Ishikawa (cell line): ENCODE results near the gene ZNF506.

Experiments
- CEBPB ChIP-seq: IDR thresholded peaks from 2 replicates; pipeline ENCODE4 v1.6.1; 2012
- CREB1 ChIP-seq: IDR thresholded peaks from 2 replicates; pipeline ENCODE4 v1.6.1; 2012; ENCODE audit warnings: low read depth
- EGR1 ChIP-seq: IDR thresholded peaks from 2 replicates; pipeline ENCODE4 v1.6.1; 2012
- EP300 ChIP-seq: IDR thresholded peaks from 2 replicates; pipeline ENCODE4 v1.6.1; 2012; ENCODE audit warnings: borderline replicate concordance
- FOXM1 ChIP-seq: IDR thresholded peaks from 2 replicates; pipeline ENCODE4 v1.6.1; 2012; ENCODE audit warnings: low read depth, borderline replicate concordance
- NFIC ChIP-seq: IDR thresholded peaks from 2 replicates; pipeline ENCODE4 v1.6.1; 2012
- RAD21 ChIP-seq: IDR thresholded peaks from 2 replicates; pipeline ENCODE4 v1.6.1; 2012; ENCODE audit warnings: low read depth
- REST ChIP-seq: IDR thresholded peaks from 2 replicates; pipeline ENCODE4 v1.6.1; 2012; ENCODE audit warnings: low read depth, mild to moderate bottlenecking
- TAF1 ChIP-seq: IDR thresholded peaks from 2 replicates; pipeline ENCODE4 v1.6.1; 2012; ENCODE audit warnings: low read depth, mild to moderate bottlenecking
- TCF12 ChIP-seq: IDR thresholded peaks from 2 replicates; pipeline ENCODE4 v1.6.1; 2012; ENCODE audit warnings: low read depth
- TEAD4 ChIP-seq: IDR thresholded peaks from 2 replicates; pipeline ENCODE4 v1.6.1; 2012
- USF1 ChIP-seq: IDR thresholded peaks from 2 replicates; pipeline ENCODE4 v1.6.1; 2012
- YY1 ChIP-seq: IDR thresholded peaks from 2 replicates; pipeline ENCODE4 v1.6.1; 2012; ENCODE audit warnings: low read depth
- ZBTB7A ChIP-seq: IDR thresholded peaks from 2 replicates; pipeline ENCODE4 v1.6.1; 2012; ENCODE audit warnings: low read depth
- TF ChIP-seq, protein P1 (sequence below): IDR thresholded peaks from 2 replicates; pipeline ENCODE4 v1.6.1; 2012

Gene ZNF506

DNA sequence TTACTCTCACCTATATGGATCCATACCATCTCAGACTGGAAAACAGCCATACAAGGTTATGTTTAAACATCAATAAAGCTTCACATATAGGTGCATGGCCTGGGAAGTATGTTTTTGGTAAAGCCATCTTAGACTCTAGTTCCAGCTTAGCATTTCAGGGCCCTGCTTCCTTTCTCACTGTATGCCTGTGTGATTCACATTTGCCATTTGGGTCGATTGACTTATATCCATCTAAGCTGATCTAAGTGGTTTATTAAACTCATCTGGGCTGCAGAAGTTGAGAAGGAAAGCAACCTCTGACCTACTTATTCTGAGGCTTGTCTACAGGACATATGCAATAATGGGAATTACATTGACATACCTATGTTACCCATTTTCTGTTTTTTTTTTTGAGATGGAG, 33.5 kb downstream of the ZNF506 start:
- no peak for TF ChIP-seq CREB1
- no peak for TF ChIP-seq TAF1
- no peak for TF ChIP-seq EP300
- no peak for TF ChIP-seq USF1
- TF ChIP-seq CEBPB = no peak
- no peak for TF ChIP-seq REST
- no peak for TF ChIP-seq NFIC
- no peak for TF ChIP-seq TEAD4
- TF ChIP-seq, protein P1, sequence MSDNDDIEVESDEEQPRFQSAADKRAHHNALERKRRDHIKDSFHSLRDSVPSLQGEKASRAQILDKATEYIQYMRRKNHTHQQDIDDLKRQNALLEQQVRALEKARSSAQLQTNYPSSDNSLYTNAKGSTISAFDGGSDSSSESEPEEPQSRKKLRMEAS = no peak
- TF ChIP-seq TCF12 = no peak
- TF ChIP-seq YY1 = no peak
- no peak for TF ChIP-seq FOXM1
- no peak for TF ChIP-seq EGR1
- no peak for TF ChIP-seq ZBTB7A
- no peak for TF ChIP-seq RAD21

DNA sequence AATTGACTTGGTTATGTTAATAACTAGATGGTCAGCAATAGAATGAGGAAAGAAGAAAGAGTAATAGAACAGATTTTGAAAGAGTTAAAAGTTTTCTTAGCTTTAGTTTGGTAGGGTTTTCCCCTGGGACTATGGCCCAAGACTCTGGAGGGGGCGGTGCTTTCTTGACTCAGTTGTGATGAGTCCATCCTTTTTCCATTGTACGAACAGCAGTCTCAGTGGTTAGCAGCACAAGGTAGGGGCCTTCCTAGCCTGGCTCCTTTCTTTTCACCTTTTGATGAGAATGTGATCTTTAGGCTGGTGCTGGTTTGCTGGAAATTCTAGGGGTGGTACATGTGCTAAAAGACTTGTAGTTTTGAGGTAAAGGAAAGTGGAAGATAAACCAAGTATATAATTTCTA, 38.8 kb downstream of the ZNF506 start:
- no peak for TF ChIP-seq USF1
- TF ChIP-seq ZBTB7A = no peak
- no peak for TF ChIP-seq YY1
- no peak for TF ChIP-seq EGR1
- no peak for TF ChIP-seq NFIC
- TF ChIP-seq REST = no peak
- TF ChIP-seq, protein P1 = no peak
- no peak for TF ChIP-seq FOXM1
- no peak for TF ChIP-seq TEAD4
- no peak for TF ChIP-seq EP300
- no peak for TF ChIP-seq CREB1
- TF ChIP-seq RAD21 = no peak
- TF ChIP-seq CEBPB = no peak
- TF ChIP-seq TAF1 = no peak

DNA sequence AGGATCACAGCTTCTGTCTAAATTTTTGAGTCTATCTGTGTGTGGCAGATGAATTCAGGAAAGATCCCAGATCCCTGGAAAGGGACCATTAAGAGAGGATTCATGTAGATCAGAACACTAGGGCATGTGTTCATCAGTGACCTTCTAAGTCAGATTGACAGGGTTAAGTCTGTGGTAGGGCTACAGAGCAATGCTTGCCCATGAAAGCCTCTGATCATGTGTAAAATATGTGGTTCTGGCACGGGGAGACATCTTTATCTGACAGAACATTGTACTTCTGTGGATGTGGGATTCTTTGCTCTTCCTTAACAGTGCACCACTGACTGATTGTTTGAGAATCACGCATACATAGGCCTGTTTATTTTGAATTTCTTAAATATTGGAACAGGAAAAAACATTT, 42.9 kb downstream of the ZNF506 start:
- TF ChIP-seq EP300 (no peak), CEBPB (no peak), TEAD4 (no peak)

DNA sequence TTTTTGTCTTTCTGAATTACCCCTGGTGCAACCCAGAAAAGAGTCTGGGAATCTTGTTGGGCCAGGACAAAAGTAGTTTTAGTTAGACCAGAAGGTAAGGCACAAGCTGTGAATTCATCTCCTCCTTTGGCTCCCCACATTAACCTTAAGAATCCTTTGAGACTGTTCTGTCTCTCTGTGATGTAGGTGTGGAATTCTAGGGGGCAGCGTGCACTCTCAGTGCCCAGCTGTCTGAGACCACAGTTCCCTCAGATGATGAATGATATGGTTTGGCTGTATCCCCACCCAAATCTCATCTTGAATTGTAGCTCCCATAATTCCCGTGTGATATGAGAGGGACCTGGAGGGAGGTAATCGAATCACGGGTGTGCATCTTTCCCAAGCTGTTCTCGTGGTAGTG, 43.9 kb downstream of the ZNF506 start:
- no peak for TF ChIP-seq CEBPB
- no peak for TF ChIP-seq RAD21
- no peak for TF ChIP-seq EP300
- no peak for TF ChIP-seq YY1
- TF ChIP-seq ZBTB7A = no peak

DNA sequence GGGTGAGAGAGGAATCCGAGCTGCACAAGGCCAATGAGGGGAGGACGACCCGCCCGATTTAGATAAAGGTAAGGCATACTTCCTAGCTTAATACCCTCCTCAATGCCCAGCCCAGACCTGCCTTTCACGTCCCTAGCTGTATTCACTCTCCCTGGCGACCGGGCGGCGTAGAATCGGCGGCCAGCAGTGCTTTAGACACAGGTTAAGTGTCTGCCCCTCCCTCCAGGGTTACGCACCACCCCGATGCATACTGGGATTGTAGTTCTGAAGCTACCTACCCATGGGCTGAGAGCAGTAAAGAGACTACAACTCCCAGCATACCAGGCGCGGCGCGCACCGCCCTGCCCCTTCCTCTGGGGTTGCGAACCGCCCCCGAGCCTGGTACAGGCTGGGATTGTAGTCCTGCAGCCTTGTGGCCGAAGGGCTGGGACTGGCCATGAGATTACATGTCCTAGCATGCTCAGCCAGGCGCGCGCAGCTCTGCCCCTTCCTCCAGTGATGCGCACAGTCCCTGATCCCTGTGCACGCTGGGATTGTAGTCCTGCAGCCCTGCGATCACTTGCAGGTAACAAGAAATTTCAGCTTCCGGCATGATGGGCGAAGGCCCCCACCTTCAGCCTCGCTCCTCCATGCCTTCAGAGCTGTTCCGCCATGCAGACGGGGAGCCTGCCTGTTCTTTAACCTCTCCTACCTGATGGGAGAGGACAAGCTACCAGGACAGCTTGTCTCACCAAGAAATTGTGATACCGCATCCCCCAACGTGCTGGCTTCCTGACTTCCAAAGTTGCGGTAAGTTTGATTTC, 45.1 kb downstream of the ZNF506 start:
- TF ChIP-seq USF1 (peak; percentile 14), ZBTB7A (no peak), REST (no peak), TEAD4 (no peak; the same call in 1 of the 2 replicates), RAD21 (no peak), CEBPB (peak; percentile 7; the same call in 1 of the 2 replicates), TCF12 (peak; percentile 62; the same call in 1 of the 2 replicates), CREB1 (peak; percentile 81), FOXM1 (no peak), EGR1 (no peak; the same call in 1 of the 2 replicates), TAF1 (peak; percentile 65), NFIC (no peak), EP300 (no peak; the same call in 1 of the 2 replicates), YY1 (peak; percentile 90)
- TF ChIP-seq, protein P1 = peak; percentile 90
